IMR-90 (cell line): ENCODE measurements around the gene FADS1.
A peak's percentile ranks its signal among the peaks of the same experiment; 100 is the strongest.

Source experiments
- BHLHE40 ChIP-seq: fragments of 150-350 bp; IDR thresholded peaks from 2 replicates; pipeline ENCODE4 v1.6.1; 2016; ENCODE audit warnings: mild to moderate bottlenecking, low read depth, low read length
- CEBPB ChIP-seq: IDR thresholded peaks from 2 replicates; pipeline ENCODE4 v1.6.1; 2012; ENCODE audit warnings: low read depth, low read length, improper control_type of control experiment
- CHD1 ChIP-seq: IDR thresholded peaks from 2 replicates; pipeline ENCODE4 v1.6.1; 2012; ENCODE audit warnings: low read depth, low read length, improper control_type of control experiment
- MAFK ChIP-seq: IDR thresholded peaks from 2 replicates; pipeline ENCODE4 v1.6.1; 2012; ENCODE audit warnings: low read depth, low read length, improper control_type of control experiment
- MAZ ChIP-seq: IDR thresholded peaks from 2 replicates; pipeline ENCODE4 v1.6.1; 2012; ENCODE audit warnings: low read depth, mild to moderate bottlenecking, low read length, improper control_type of control experiment, moderate library complexity, borderline replicate concordance
- MXI1 ChIP-seq: IDR thresholded peaks from 2 replicates; pipeline ENCODE4 v1.6.1; 2012; ENCODE audit warnings: low read depth, mild to moderate bottlenecking, low read length, moderate library complexity, borderline replicate concordance
- POLR2A ChIP-seq: IDR thresholded peaks from 2 replicates; pipeline ENCODE4 v1.6.1; 2012; ENCODE audit warnings: mild to moderate bottlenecking, low read depth, low read length
- RAD21 ChIP-seq: IDR thresholded peaks from 2 replicates; pipeline ENCODE4 v1.6.1; 2012; ENCODE audit warnings: low read length, improper control_type of control experiment
- RFX5 ChIP-seq: IDR thresholded peaks from 2 replicates; pipeline ENCODE4 v1.8.0; 2012; ENCODE audit warnings: low read depth, mild to moderate bottlenecking, low read length, moderate library complexity
- SMC3 ChIP-seq: fragments of 150-350 bp; IDR thresholded peaks from 2 replicates; pipeline ENCODE4 v1.6.1; 2016; ENCODE audit warnings: low read depth, mild to moderate bottlenecking, antibody characterized with exemption, low read length, moderate library complexity
- TF ChIP-seq, protein P1 (sequence below): fragments of 150-350 bp; IDR thresholded peaks from 2 replicates; pipeline ENCODE4 v1.6.1; 2017; ENCODE audit warnings: mild to moderate bottlenecking, antibody characterized with exemption, low read length, low read depth
- TF ChIP-seq, protein P2 (sequence below): conservative IDR thresholded peaks from 2 replicates; pipeline ENCODE4 v1.5.1; 2012; ENCODE audit warnings: mild to moderate bottlenecking, low read depth, low read length, improper control_type of control experiment

DNA sequence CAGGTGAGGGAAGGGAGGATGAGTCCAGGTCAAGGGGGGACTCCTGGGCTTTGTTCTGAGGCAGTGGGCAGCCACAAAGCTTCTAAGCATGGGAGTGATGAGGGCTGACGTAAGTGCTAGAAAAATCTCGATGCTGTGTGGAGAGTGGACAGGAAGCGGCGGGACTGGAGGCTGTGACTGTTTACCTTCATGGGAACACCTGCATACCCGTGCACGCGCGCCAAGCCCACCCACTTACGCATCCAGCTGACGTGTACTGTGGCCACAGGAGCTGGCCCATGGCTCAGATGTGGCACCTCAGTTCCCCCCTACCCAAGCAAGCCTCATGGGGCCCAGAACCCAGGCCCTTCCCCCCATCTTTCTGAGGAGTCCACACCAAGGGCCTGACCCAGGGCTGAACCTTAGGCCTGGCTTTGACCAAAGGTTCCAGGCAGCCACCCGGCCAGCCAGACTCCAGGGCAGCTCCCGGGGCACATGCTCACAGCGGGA lies 50.4 kb downstream of the FADS1 start:
- TF ChIP-seq, protein P1, sequence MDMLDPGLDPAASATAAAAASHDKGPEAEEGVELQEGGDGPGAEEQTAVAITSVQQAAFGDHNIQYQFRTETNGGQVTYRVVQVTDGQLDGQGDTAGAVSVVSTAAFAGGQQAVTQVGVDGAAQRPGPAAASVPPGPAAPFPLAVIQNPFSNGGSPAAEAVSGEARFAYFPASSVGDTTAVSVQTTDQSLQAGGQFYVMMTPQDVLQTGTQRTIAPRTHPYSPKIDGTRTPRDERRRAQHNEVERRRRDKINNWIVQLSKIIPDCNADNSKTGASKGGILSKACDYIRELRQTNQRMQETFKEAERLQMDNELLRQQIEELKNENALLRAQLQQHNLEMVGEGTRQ: no peak
- TF ChIP-seq, protein P2, sequence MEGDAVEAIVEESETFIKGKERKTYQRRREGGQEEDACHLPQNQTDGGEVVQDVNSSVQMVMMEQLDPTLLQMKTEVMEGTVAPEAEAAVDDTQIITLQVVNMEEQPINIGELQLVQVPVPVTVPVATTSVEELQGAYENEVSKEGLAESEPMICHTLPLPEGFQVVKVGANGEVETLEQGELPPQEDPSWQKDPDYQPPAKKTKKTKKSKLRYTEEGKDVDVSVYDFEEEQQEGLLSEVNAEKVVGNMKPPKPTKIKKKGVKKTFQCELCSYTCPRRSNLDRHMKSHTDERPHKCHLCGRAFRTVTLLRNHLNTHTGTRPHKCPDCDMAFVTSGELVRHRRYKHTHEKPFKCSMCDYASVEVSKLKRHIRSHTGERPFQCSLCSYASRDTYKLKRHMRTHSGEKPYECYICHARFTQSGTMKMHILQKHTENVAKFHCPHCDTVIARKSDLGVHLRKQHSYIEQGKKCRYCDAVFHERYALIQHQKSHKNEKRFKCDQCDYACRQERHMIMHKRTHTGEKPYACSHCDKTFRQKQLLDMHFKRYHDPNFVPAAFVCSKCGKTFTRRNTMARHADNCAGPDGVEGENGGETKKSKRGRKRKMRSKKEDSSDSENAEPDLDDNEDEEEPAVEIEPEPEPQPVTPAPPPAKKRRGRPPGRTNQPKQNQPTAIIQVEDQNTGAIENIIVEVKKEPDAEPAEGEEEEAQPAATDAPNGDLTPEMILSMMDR: no peak
- TF ChIP-seq CEBPB (no peak), RAD21 (no peak), POLR2A (no peak), BHLHE40 (peak; percentile 60), MXI1 (no peak), CHD1 (no peak), RFX5 (no peak), MAZ (no peak), SMC3 (no peak), MAFK (no peak)
